ENCODE results near the gene TDP2.
"Not testable (repeated sequence)": the region's sequence is repeated elsewhere in the genome, so short reads cannot be mapped to it uniquely, and the experiment has no call there.

The TDP2 gene

DNA sequence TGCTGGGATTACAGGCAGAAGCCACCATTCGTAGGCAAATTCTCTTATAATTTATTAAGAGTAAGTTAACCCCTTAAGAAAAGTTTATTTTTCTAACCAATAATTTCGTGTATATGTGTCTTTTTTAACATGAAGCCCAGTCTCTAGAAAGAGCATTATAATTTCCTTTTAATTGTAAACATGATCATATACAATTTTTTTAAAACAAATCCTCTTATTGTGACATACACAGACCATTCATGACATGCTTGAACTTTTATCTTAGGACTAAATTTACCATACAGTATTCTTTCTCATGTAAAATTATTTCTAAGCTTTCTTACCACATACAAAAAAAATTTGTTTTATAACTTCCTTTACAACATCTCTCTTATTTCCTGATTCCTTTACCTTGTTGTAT is 6.9 kb upstream of the TDP2 start:
- TF ChIP-seq, protein P1, sequence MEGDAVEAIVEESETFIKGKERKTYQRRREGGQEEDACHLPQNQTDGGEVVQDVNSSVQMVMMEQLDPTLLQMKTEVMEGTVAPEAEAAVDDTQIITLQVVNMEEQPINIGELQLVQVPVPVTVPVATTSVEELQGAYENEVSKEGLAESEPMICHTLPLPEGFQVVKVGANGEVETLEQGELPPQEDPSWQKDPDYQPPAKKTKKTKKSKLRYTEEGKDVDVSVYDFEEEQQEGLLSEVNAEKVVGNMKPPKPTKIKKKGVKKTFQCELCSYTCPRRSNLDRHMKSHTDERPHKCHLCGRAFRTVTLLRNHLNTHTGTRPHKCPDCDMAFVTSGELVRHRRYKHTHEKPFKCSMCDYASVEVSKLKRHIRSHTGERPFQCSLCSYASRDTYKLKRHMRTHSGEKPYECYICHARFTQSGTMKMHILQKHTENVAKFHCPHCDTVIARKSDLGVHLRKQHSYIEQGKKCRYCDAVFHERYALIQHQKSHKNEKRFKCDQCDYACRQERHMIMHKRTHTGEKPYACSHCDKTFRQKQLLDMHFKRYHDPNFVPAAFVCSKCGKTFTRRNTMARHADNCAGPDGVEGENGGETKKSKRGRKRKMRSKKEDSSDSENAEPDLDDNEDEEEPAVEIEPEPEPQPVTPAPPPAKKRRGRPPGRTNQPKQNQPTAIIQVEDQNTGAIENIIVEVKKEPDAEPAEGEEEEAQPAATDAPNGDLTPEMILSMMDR (IDR thresholded peaks at IDR 0.05; ENCODE audit: low read depth, low read length) = no peak
- DNase-seq (ENCODE audit: extremely low read depth, low read depth) = no peak

DNA sequence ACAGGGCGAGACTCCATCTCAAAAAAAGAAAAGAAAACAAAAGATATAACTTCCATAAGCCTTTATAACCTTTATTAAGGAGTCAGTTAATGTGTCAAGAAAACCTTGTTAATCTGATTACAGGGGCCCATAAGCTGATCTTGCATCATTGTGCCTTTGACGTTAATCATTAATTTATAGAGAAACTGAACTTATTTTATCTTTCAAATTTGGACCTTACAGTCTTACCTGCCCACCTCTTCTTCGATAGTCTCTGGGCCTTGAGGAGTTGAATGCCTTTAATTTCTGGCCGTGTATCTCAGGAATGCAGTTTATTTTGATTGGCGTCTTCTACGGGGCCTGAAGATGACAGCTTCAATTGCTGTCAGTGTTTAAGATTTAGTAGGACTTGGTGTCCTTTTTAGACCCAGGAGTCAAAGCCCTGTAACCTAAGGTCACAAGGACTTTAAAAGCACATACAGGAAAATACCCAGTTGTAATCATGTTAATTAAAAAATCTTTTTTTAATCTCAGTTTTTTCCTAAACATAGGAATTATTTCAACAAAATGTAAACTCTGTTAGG is 6.0 kb upstream of the TDP2 start:
- TF ChIP-seq, protein P1 (IDR thresholded peaks at IDR 0.05; ENCODE audit: low read depth, low read length) = no peak
- DNase-seq (ENCODE audit: extremely low read depth, low read depth) = no peak

DNA sequence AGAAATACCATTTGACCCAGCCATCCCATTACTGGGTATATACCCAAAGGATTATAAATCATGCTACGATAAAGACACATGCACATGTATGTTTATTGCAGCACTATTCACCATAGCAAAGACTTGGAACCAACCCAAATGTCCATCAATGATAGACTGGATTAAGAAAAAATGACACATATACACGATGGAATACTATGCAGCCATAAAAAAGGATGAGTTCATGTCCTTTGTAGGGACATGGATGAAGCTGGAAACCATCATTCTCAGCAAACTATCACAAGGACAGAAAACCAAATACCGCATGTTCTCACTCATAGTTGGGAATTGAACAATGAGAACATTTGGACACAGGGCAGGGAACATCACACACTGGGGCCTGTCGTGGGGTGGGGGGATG is 4.4 kb upstream of the TDP2 start:
- not testable (repeated sequence) for DNase-seq (ENCODE audit: extremely low read depth, low read depth)

DNA sequence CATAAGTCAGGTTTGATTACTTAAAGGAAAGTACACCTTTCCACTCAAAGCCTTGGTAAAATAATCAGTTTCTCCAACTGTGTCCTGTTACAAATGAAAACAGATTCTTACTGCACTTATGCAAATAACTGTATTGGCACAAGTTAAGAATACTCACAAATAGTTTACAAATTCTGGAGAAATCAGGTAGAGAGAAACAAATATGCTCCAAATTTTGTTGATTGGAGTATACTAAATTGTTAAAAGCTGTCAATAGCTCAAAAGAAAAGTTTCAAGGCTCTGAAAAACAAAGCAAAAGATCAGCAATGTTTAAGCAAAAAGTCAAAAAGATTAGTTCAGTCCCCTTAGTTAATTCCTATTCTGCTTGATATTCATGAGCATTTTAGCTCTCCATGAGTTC is 3.8 kb upstream of the TDP2 start:
- DNase-seq (ENCODE audit: extremely low read depth, low read depth) = not testable (repeated sequence)

DNA sequence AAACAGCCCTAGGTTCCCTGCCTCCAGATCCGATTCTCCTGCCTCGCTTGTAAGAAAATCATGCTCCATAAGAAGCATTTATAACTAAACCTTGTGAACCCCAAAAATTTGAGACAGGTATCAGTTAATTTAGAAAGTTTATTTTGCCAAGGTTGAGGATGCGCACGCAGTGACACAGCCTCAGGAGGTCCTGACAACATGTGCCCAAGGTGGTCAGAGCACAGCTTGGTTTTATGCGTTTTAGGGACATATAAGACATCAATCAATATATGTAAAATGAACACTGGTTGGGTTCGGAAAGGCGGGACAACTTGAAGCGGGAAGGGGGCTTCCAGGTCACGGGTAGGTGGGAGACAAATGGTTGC is 2.3 kb upstream of the TDP2 start:
- TF ChIP-seq, protein P1 (IDR thresholded peaks at IDR 0.05; ENCODE audit: low read depth, low read length) = no peak

DNA sequence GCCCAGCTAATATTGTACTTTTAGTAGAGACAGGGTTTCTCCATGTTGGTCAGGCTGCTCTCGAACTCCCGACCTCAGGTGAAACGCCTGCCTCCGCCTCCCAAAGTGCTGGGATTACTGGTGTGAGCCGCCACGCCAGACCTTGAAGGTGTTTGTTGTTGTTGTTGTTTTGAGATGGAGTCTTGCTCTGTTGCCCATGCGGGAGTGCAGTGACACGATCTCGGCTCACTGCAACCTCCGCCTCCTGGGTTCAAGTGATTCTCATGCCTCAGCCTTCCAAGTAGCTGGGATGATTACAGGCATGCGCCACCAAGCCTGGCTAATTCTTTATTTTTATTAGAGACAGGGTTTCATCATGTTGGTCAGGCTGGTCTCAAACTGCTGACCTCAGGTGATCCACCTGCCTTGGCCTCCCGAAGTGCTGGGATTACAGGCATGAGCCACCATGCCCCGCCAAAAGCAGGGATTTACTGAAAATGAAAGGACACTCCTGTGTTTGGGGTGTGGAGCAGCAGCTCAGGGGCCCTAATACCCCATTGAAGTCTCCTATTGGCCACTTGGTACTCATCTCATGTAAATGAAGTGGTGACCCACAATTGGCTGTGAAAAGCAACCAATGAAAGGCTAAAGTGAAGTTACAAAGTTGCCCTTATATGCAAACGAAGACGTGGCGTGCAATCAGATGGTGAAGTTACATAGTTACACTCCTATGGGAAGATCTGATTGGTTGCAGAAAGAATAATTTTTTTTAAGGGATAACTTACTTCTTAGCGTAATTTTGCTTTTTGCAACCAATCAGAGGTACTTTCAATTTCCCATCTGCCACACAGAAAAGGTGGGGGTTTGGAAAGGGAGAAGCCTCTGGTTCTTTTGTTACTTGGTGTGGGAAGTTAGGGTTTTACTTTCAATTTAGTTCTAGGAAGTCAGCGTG is 1.6 kb upstream of the TDP2 start:
- not testable (repeated sequence) for DNase-seq (ENCODE audit: extremely low read depth, low read depth)

More for the DNA sequence above, 2.3 kb upstream of the TDP2 start:
- no peak for DNase-seq (ENCODE audit: extremely low read depth, low read depth)

DNA sequence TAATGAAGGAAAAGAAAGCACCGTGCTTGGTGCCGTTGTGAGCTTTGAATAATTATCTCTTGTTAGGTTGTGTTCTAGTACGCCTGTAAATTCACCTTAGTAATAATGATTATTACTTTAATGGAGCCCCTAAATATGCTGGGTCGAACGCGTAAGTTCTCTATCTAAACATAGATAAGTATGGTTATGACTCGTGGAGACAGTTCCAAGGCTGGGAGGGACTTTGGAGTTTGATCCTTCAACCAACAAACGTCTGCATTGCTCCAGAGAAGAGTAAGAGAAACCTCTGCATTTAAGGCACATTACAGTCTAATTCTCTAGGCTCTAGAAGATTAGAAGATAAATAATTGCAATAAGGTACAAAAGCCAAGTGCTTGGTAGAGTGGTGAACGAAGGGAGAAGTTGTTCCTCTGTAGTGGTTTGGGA is 692 bp upstream of the TDP2 start:
- DNase-seq (ENCODE audit: extremely low read depth, low read depth) = no peak
- TF ChIP-seq, protein P1 (IDR thresholded peaks at IDR 0.05; ENCODE audit: low read depth, low read length) = no peak

DNA sequence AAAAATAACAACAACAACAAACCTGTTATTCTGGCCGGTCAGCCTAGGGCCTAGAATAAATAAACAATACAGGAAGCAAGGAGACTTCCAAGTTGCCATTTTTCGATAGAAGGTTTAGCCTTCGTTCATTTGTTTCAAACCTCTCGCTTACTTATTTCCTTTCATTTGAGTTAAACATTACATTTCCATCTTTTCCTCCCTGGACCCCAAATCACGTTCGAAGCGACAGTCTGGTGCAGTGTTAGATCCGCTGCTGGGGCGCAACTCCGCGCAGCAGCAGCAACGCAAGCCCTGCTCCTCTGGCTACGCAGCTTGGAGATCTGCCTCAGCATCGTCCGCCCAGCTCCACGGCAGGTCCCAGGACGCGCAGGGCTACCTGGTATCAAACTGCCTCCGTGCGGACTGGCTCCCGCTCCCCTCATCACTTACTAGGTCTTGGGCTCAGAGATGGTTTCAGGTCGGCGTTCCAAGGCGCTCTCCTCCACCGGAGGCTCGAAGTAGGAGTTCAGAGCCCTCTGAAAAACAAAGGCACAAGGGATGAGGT is 530 bp downstream of the TDP2 start:
- no peak for DNase-seq (ENCODE audit: extremely low read depth, low read depth)
- TF ChIP-seq, protein P1 (IDR thresholded peaks at IDR 0.05; ENCODE audit: low read depth, low read length) = no peak

Data from AG09319 (cell line).